Breast epithelium (tissue), 4 donors: ENCODE data around the gene MAP6. TPM values are rescaled to one million over a fixed set of nuclear protein-coding genes. Genes with fewer than 3 reads are reported as not detected.
"Not testable (repeated sequence)": the region's sequence is repeated elsewhere in the genome, so short reads cannot be mapped to it uniquely, and the experiment has no call there.

Source experiments
- DNase-seq, 2 donors: peaks; one replicate each; pipeline ENCODE4 v3.0.0-alpha.2; 2019; ENCODE audit warnings: low spot score in 2 of 2
- H3K27ac ChIP-seq, 2 donors: fragments of 200-600 bp; sonication (generic) in 1 of 2; one replicate each; pipeline ENCODE4 v1.5.1; 2016 to 2019; ENCODE audit warnings: mild to moderate bottlenecking in 1 of 2
- H3K27me3 ChIP-seq, 2 donors: fragments of 200-600 bp; sonication (generic) in 1 of 2; one replicate each; pipeline versions ENCODE4 v1.5.1 to v1.6.0; 2017 to 2019; ENCODE audit warnings: control low read depth in 1 of 2, mild to moderate bottlenecking in 1 of 2
- H3K36me3 ChIP-seq: fragments of 200-600 bp; one replicate; pipeline ENCODE4 v1.5.1; 2019
- H3K4me1 ChIP-seq, 2 donors: fragments of 200-600 bp; sonication (generic); one replicate each; pipeline ENCODE4 v1.5.1; 2016 to 2019; ENCODE audit warnings: control low read depth in 1 of 2
- H3K4me3 ChIP-seq, 3 donors: fragments of 200-600 bp; sonication (generic); 1 replicate in 2 of 3; 2 replicates in 1 of 3; pipeline ENCODE4 v1.5.1; 2016 to 2019; ENCODE audit warnings: mild to moderate bottlenecking in 3 of 3, moderate library complexity in 2 of 3
- H3K9me3 ChIP-seq, 2 donors: fragments of 200-600 bp; sonication (generic) in 1 of 2; one replicate each; pipeline ENCODE4 v1.5.1; 2016 to 2019; ENCODE audit warnings: control low read depth in 1 of 2
- CTCF ChIP-seq, 3 donors: fragments of 450-650 bp; IDR thresholded peaks; one replicate each; pipeline ENCODE4 v1.5.1; 2016 to 2017; ENCODE audit warnings: antibody characterized with exemption in 3 of 3, mild to moderate bottlenecking in 3 of 3, moderate library complexity in 3 of 3
- POLR2A ChIP-seq: fragments of 450-650 bp; IDR thresholded peaks from one replicate; pipeline ENCODE4 v1.6.1; 2016; ENCODE audit warnings: antibody characterized with exemption, mild to moderate bottlenecking, moderate library complexity
- POLR2AphosphoS5 ChIP-seq, 3 donors: sonication (generic); formaldehyde crosslinking; IDR thresholded peaks; one replicate each; pipeline ENCODE4 v1.6.1; 2017; ENCODE audit warnings: antibody characterized with exemption in 3 of 3
- intact Hi-C: fragments of 100-400 bp; cut with DNase I; formaldehyde crosslinking; loops from one replicate; pipeline ENCODE4 v1.15.1; 2023; ENCODE audit warnings: low total_unique reads
- total RNA-seq, 3 donors: library from RNA; depleted of rRNA; stranded (reverse); fragments of >200 nt; gene quantifications; one replicate each; pipeline ENCODE4 v1.1.0, GENCODE V29; 2016

The MAP6 gene
- total RNA-seq, 3 donors from 2014 or later, result 1.6 to 5.0 (median 2.6) TPM

GRCh38 chr11:75697906-75698581 lies 29.2 kb upstream of the MAP6 start:
- TF ChIP-seq POLR2A (no peak), POLR2AphosphoS5 (IDR thresholded peaks at IDR 0.05) (no peak), CTCF (IDR thresholded peaks at IDR 0.05) (no peak)
- intact Hi-C loops, result no loop called here
- Histone ChIP-seq H3K9me3 (no peaks in the 10 kb centered on the region), H3K36me3 (no peaks in the 10 kb centered on the region), H3K27me3 (no peaks in the 10 kb centered on the region), H3K27ac (no peak overlapping the region), H3K4me3 (no peak overlapping the region), H3K4me1 (no peaks in the 10 kb centered on the region)
- no peak for DNase-seq

- intact Hi-C loops, result no loop called here
- H3K4me3 ChIP-seq, result no peak overlapping the region
- no peak overlapping the region for H3K27ac ChIP-seq
- no peaks in the 10 kb centered on the region for H3K9me3 ChIP-seq
- no peak for TF ChIP-seq POLR2AphosphoS5 (IDR thresholded peaks at IDR 0.05)
- no peak for TF ChIP-seq POLR2A
- no peak for TF ChIP-seq CTCF (IDR thresholded peaks at IDR 0.05)
- H3K36me3 ChIP-seq, result no peaks in the 10 kb centered on the region
- H3K27me3 ChIP-seq, result no peaks in the 10 kb centered on the region
- no peak for DNase-seq
- H3K4me1 ChIP-seq, result no peaks in the 10 kb centered on the region
Measured at GRCh38 chr11:75691804-75692203, 23.0 kb upstream of the MAP6 start.

GRCh38 chr11:75689863-75690609 lies 21.2 kb upstream of the MAP6 start:
- H3K36me3 ChIP-seq, result no peaks in the 10 kb centered on the region
- TF ChIP-seq POLR2A (no peak), CTCF (IDR thresholded peaks at IDR 0.05) (no peak), POLR2AphosphoS5 (IDR thresholded peaks at IDR 0.05) (no peak)
- H3K27ac ChIP-seq, result no peak overlapping the region
- intact Hi-C loops, result no loop called here
- no peaks in the 10 kb centered on the region for H3K27me3 ChIP-seq
- H3K9me3 ChIP-seq, result peaks cover 0 to 17% of the 10 kb centered on the region in 2 donors
- no peak overlapping the region for H3K4me3 ChIP-seq
- no peaks in the 10 kb centered on the region for H3K4me1 ChIP-seq
- DNase-seq, result no peak

GRCh38 chr11:75683856-75684255 lies 15.0 kb upstream of the MAP6 start:
- H3K27ac ChIP-seq, H3K4me3 ChIP-seq, H3K27me3 ChIP-seq, H3K4me1 ChIP-seq, DNase-seq, intact Hi-C loops, H3K36me3 ChIP-seq: not testable (repeated sequence)
- peaks cover 0 to 23% of the 10 kb centered on the region in 2 donors for H3K9me3 ChIP-seq

GRCh38 chr11:75679566-75679965 lies 10.7 kb upstream of the MAP6 start:
- Histone ChIP-seq H3K36me3 (no peaks in the 10 kb centered on the region), H3K27me3 (peaks cover 0 to 20% of the 10 kb centered on the region in 2 donors), H3K27ac (no peak overlapping the region), H3K4me3 (no peak overlapping the region), H3K4me1 (no peaks in the 10 kb centered on the region), H3K9me3 (peaks cover 0 to under 1% of the 10 kb centered on the region in 2 donors)
- no peak for TF ChIP-seq POLR2AphosphoS5 (IDR thresholded peaks at IDR 0.05)
- TF ChIP-seq POLR2A, result no peak
- TF ChIP-seq CTCF (IDR thresholded peaks at IDR 0.05), result no peak
- intact Hi-C loops, result no loop called here
- no peak for DNase-seq
